ENCODE data around the gene ARFGEF3.
"Not testable (repeated sequence)": the region's sequence is repeated elsewhere in the genome, so short reads cannot be mapped to it uniquely, and the experiment has no call there.

The ARFGEF3 gene

DNA sequence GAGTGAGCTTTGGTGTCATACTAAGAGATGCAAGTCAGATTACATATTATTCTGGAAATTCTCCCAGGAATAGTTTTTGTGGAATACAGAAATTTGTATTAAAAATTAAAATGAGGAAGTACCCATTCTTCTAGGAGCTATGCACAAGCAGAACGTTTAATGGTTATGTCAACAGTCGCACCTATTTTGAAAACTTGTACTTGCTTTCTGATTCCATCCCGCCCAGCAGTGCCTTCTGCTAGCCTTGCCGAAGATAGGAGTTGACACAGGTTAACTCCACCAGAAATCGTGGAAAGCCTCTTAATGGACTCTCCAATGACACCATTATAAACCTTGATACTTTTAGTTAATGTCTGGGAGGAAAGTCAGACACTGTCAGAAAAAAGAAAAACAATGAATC, 49.9 kb downstream of the ARFGEF3 start:
- Histone ChIP-seq H2BK15ac (ENCODE audit: low read depth, poor library complexity, severe bottlenecking) (no peak overlapping the region), H2BK12ac (ENCODE audit: low read length in 2 of 2) (no peak overlapping the region), H3K4me3 (ENCODE audit: insufficient read depth in 1 of 2, low read depth in 1 of 2, low read length in 2 of 2) (no peak overlapping the region), H3K36me3 (ENCODE audit: control insufficient read depth in 1 of 2, insufficient read depth in 2 of 2, low read depth in 1 of 2, low read length in 2 of 2) (no peaks in the 10 kb centered on the region), H2AK5ac (ENCODE audit: low read length, severe bottlenecking) (no peak overlapping the region), H2BK5ac (ENCODE audit: low read depth, low read length, poor library complexity, severe bottlenecking) (no peak overlapping the region), H3K4ac (ENCODE audit: low read depth in 1 of 2, low read length in 2 of 2) (no peak overlapping the region), H2BK120ac (ENCODE audit: low read depth, low read length) (no peak overlapping the region), H3K14ac (ENCODE audit: low read length in 2 of 2) (no peak overlapping the region), H3K9ac (ENCODE audit: low read length) (no peak overlapping the region), H3K4me1 (ENCODE audit: control insufficient read depth, insufficient read depth, low read depth, low read length) (no peaks in the 10 kb centered on the region), H3K23ac (ENCODE audit: low read length in 2 of 2) (no peak overlapping the region), H2AFZ (ENCODE audit: low read depth, low read length) (no peak overlapping the region), H3K27ac (ENCODE audit: low read length, poor library complexity, severe bottlenecking) (no peak overlapping the region), H3K4me2 (ENCODE audit: low read length, poor library complexity, severe bottlenecking) (no peak overlapping the region), H4K91ac (ENCODE audit: low read length) (no peak overlapping the region), H3K79me1 (replicated peaks; ENCODE audit: low read length, poor library complexity, severe bottlenecking) (no peaks in the 10 kb centered on the region), H4K8ac (ENCODE audit: low read length) (no peak overlapping the region), H3K27me3 (ENCODE audit: control insufficient read depth in 1 of 2, insufficient read depth in 1 of 2, low read length in 2 of 2) (peaks cover 4 to 36% of the 10 kb centered on the region in 2 experiments), H3K9me3 (ENCODE audit: control insufficient read depth, low read length) (no peaks in the 10 kb centered on the region), H3K18ac (ENCODE audit: low read depth in 1 of 2, low read length in 2 of 2) (no peak overlapping the region)
- DNase-seq, result no peak
- WGBS, result 83% methylated on average over 4 of the region's 5 CpGs

- H2BK5ac ChIP-seq (ENCODE audit: low read depth, low read length, poor library complexity, severe bottlenecking); H3K4me2 ChIP-seq (ENCODE audit: low read length, poor library complexity, severe bottlenecking); H4K8ac ChIP-seq (ENCODE audit: low read length); H2BK12ac ChIP-seq (ENCODE audit: low read length in 2 of 2); H3K9me3 ChIP-seq (ENCODE audit: control insufficient read depth, low read length); H3K23ac ChIP-seq (ENCODE audit: low read length in 2 of 2); H2BK120ac ChIP-seq (ENCODE audit: low read depth, low read length); H3K4me1 ChIP-seq (ENCODE audit: control insufficient read depth, insufficient read depth, low read depth, low read length); H3K27ac ChIP-seq (ENCODE audit: low read length, poor library complexity, severe bottlenecking); H2AFZ ChIP-seq (ENCODE audit: low read depth, low read length); DNase-seq; H3K36me3 ChIP-seq (ENCODE audit: control insufficient read depth in 1 of 2, insufficient read depth in 2 of 2, low read depth in 1 of 2, low read length in 2 of 2); H2AK5ac ChIP-seq (ENCODE audit: low read length, severe bottlenecking); H3K4me3 ChIP-seq (ENCODE audit: insufficient read depth in 1 of 2, low read depth in 1 of 2, low read length in 2 of 2); H3K18ac ChIP-seq (ENCODE audit: low read depth in 1 of 2, low read length in 2 of 2); H2BK15ac ChIP-seq (ENCODE audit: low read depth, poor library complexity, severe bottlenecking); H3K9ac ChIP-seq (ENCODE audit: low read length); H3K14ac ChIP-seq (ENCODE audit: low read length in 2 of 2); H3K4ac ChIP-seq (ENCODE audit: low read depth in 1 of 2, low read length in 2 of 2); H3K79me1 ChIP-seq (replicated peaks; ENCODE audit: low read length, poor library complexity, severe bottlenecking); H4K91ac ChIP-seq (ENCODE audit: low read length): not testable (repeated sequence)
- peaks cover 0 to 30% of the 10 kb centered on the region in 2 experiments for H3K27me3 ChIP-seq (ENCODE audit: control insufficient read depth in 1 of 2, insufficient read depth in 1 of 2, low read length in 2 of 2)
- WGBS, result 100% methylated on average over 1 of the region's 2 CpGs
Measured at GRCh38 chr6:138212530-138212929, 50.8 kb downstream of the ARFGEF3 start.

DNA sequence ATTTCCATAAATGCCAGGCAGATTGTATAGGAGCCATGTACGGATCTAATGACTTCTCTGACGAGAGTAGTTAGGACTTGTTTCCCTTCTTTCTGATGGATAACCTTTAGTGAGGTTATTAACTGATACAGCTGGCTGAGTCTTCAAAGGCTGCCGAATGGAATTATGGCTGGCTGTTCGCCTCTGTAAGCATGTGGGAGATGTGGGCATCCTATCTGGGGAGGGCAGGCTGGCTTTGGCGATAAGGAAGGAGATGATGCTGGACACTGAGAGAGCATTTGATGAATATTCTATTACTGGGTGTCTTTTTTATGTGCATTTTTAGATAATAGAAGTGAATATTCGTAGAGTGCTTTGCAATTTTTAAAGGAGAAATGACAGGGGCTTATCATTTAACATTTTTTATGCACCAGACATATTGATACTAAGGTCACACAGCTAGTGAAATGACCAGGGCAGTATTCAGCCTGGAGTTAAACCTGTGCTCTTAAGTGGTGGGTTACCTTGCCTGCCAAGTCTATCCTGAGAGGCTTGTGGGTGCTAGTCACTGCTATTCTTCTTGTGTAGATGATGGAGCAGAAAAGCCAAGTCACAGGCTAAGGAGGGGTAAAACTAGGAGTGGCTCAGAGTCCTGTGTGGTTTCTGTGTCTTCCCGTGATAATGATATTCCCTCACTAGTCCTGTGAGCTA, 53.5 kb downstream of the ARFGEF3 start:
- no peak overlapping the region for H3K27ac ChIP-seq (ENCODE audit: low read length, poor library complexity, severe bottlenecking)

DNA sequence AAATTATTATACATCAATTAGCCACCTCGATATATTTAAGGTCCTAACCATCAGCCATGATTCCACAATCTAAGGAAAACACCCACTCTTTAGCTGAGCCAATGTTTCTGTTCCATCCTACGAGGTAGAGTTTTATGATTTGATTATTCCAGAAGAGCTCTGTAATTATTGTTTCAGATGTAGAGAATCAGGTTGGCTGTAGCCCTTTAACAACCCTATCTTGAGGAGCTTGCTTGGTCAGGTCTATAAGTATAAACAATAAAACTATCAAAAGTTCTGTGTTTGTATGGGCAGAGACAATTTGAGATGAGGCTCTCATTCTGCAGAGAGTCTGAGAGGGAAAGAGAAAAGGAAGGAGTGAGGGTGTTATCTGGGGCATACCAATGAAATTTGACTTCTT, 56.7 kb downstream of the ARFGEF3 start, which contains the start of gene PBOV1:
Gene PBOV1, minus strand, starts transcription at position 43 of the 400 bp plus-strand sequence. CDS start 96 bp downstream, outside the sequence.
- Histone ChIP-seq H3K36me3 (ENCODE audit: control insufficient read depth in 1 of 2, insufficient read depth in 2 of 2, low read depth in 1 of 2, low read length in 2 of 2) (no peaks in the 10 kb centered on the region), H3K4ac (ENCODE audit: low read depth in 1 of 2, low read length in 2 of 2) (no peak within 1 kb of the TSS), H3K79me1 (replicated peaks; ENCODE audit: low read length, poor library complexity, severe bottlenecking) (no peaks in the 10 kb centered on the region), H3K9me3 (ENCODE audit: control insufficient read depth, low read length) (no peaks in the 10 kb centered on the region), H2BK12ac (ENCODE audit: low read length in 2 of 2) (no peak within 1 kb of the TSS), H4K91ac (ENCODE audit: low read length) (no peak within 1 kb of the TSS), H4K8ac (ENCODE audit: low read length) (no peak within 1 kb of the TSS), H3K14ac (ENCODE audit: low read length in 2 of 2) (no peak within 1 kb of the TSS), H2BK120ac (ENCODE audit: low read depth, low read length) (no peak within 1 kb of the TSS), H2AK5ac (ENCODE audit: low read length, severe bottlenecking) (no peak within 1 kb of the TSS), H3K4me2 (ENCODE audit: low read length, poor library complexity, severe bottlenecking) (no peak within 1 kb of the TSS), H3K9ac (ENCODE audit: low read length) (no peak within 1 kb of the TSS), H2AFZ (ENCODE audit: low read depth, low read length) (no peak within 1 kb of the TSS), H3K4me1 (ENCODE audit: control insufficient read depth, insufficient read depth, low read depth, low read length) (no peaks in the 10 kb centered on the region), H2BK15ac (ENCODE audit: low read depth, poor library complexity, severe bottlenecking) (no peak within 1 kb of the TSS), H3K4me3 (ENCODE audit: insufficient read depth in 1 of 2, low read depth in 1 of 2, low read length in 2 of 2) (no peak within 1 kb of the TSS), H3K27me3 (ENCODE audit: control insufficient read depth in 1 of 2, insufficient read depth in 1 of 2, low read length in 2 of 2) (peaks cover 0 to 18% of the 10 kb centered on the region in 2 experiments), H3K18ac (ENCODE audit: low read depth in 1 of 2, low read length in 2 of 2) (no peak within 1 kb of the TSS), H3K23ac (ENCODE audit: low read length in 2 of 2) (no peak within 1 kb of the TSS), H2BK5ac (ENCODE audit: low read depth, low read length, poor library complexity, severe bottlenecking) (no peak within 1 kb of the TSS), H3K27ac (ENCODE audit: low read length, poor library complexity, severe bottlenecking) (no peak within 1 kb of the TSS)
- no CpG with 5 or more reads among the region's 2 CpGs for WGBS
- DNase-seq, result no peak

More for the DNA sequence above, 53.5 kb downstream of the ARFGEF3 start:
- Histone ChIP-seq H3K14ac (ENCODE audit: low read length in 2 of 2) (no peak overlapping the region), H4K8ac (ENCODE audit: low read length) (no peak overlapping the region), H3K36me3 (ENCODE audit: control insufficient read depth in 1 of 2, insufficient read depth in 2 of 2, low read depth in 1 of 2, low read length in 2 of 2) (no peaks in the 10 kb centered on the region), H3K4me2 (ENCODE audit: low read length, poor library complexity, severe bottlenecking) (no peak overlapping the region), H2BK120ac (ENCODE audit: low read depth, low read length) (no peak overlapping the region), H4K91ac (ENCODE audit: low read length) (no peak overlapping the region), H3K23ac (ENCODE audit: low read length in 2 of 2) (no peak overlapping the region), H2BK5ac (ENCODE audit: low read depth, low read length, poor library complexity, severe bottlenecking) (no peak overlapping the region), H3K4ac (ENCODE audit: low read depth in 1 of 2, low read length in 2 of 2) (no peak overlapping the region), H3K4me1 (ENCODE audit: control insufficient read depth, insufficient read depth, low read depth, low read length) (no peaks in the 10 kb centered on the region), H3K79me1 (replicated peaks; ENCODE audit: low read length, poor library complexity, severe bottlenecking) (no peaks in the 10 kb centered on the region), H3K4me3 (ENCODE audit: insufficient read depth in 1 of 2, low read depth in 1 of 2, low read length in 2 of 2) (no peak overlapping the region), H2BK15ac (ENCODE audit: low read depth, poor library complexity, severe bottlenecking) (no peak overlapping the region), H3K27me3 (ENCODE audit: control insufficient read depth in 1 of 2, insufficient read depth in 1 of 2, low read length in 2 of 2) (peaks cover 0 to 24% of the 10 kb centered on the region in 2 experiments), H3K18ac (ENCODE audit: low read depth in 1 of 2, low read length in 2 of 2) (no peak overlapping the region), H2AK5ac (ENCODE audit: low read length, severe bottlenecking) (no peak overlapping the region), H3K9me3 (ENCODE audit: control insufficient read depth, low read length) (no peaks in the 10 kb centered on the region), H2AFZ (ENCODE audit: low read depth, low read length) (no peak overlapping the region), H2BK12ac (ENCODE audit: low read length in 2 of 2) (no peak overlapping the region), H3K9ac (ENCODE audit: low read length) (no peak overlapping the region)
- WGBS, result 81% methylated on average over 7 of the region's 7 CpGs
- no peak for DNase-seq
